T-helper 1 cell treated with Interleukin-12 subunit alpha and Interleukin-12 subunit beta and Interleukin-4 antibody, amounts not matched to agents 30 ng/mL and 1 ng/mL, for 36 hours (primary cell): ENCODE results near the gene STAM. TPM values are rescaled to one million over a fixed set of nuclear protein-coding genes. Genes with fewer than 3 reads are reported as not detected.

Source experiments
- intact Hi-C: fragments of 100-400 bp; cut with micrococcal nuclease; formaldehyde crosslinking; loops from one replicate; pipeline ENCODE4 v1.15.1; 2024
- total RNA-seq: library from RNA; stranded (reverse); gene quantifications from 2 replicates; pipeline ENCODE4 v1.2.3, GENCODE V29; 2022

Gene STAM
- total RNA-seq, 1 donor from 2014 or later, result 29.5 TPM

- intact Hi-C loops, result no loop called here
These were observed 114.2 kb downstream of the STAM start for GRCh38 chr10:17758200-17758599.

GRCh38 chr10:17758896-17759295 is 114.9 kb downstream of the STAM start:
- intact Hi-C loops, result no loop called here

- intact Hi-C loops, result no loop called here
These were observed 120.2 kb downstream of the STAM start for GRCh38 chr10:17764142-17764541.

- intact Hi-C loops, result no loop called here
These were observed 121.7 kb downstream of the STAM start for GRCh38 chr10:17765602-17766001.

Other genes starting within 250 kb of the STAM start
- gene ST8SIA6, start 189.6 kb upstream of the STAM start, total RNA-seq, result 0.34 and 1.1 TPM in 2 replicates
- 0.27 TPM in 1 of 2 replicates, not detected in the other for gene HACD1, start 26.8 kb upstream of the STAM start, total RNA-seq
- 0.02 and 0.07 TPM in 2 replicates for gene TMEM236, start 108.0 kb downstream of the STAM start, total RNA-seq
- gene MRC1, start 165.2 kb downstream of the STAM start, total RNA-seq, result not detected in 2 replicates